ENCODE measurements around the gene PRDM16. TPM values are rescaled to one million over a fixed set of nuclear protein-coding genes. Genes with fewer than 3 reads are reported as not detected.

The PRDM16 gene
- polyA plus RNA-seq, 1 experiment = 0.06 TPM

DNA sequence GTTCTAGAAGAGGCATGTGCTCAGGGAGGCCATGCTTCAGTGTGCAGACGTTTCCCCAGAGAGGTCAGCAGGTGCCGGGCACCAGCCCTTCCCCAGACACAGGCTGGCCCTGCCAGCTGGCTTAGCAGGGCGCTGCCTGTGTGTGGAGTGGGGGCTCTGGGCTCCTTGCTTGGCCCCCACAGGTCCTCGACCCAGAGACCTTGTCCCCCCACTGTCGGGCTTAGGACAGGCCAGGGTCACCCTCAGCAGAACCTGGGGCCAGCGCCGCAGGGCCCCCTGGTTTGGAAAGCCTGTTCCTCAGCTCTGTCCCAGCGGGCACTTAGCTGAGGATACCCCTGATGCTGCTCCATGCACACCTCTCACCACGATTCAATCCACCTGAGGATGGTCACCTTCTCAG is 213.2 kb downstream of the PRDM16 start:
- H3K4me3 ChIP-seq (ENCODE audit: low read depth, low read length) = no peak overlapping the region
- ChIA-PET POLR2A (no interaction called here), CTCF (no interaction called here)
- no peak overlapping the region for H3K27ac ChIP-seq (ENCODE audit: low read depth, low read length)
- no peaks in the 10 kb centered on the region; the same call in 1 of the 2 replicates for H3K9me3 ChIP-seq (ENCODE audit: control insufficient read depth, insufficient read depth, low read length)
- H3K27me3 ChIP-seq (ENCODE audit: control insufficient read depth, insufficient read depth, low read length) = peaks cover 13% of the 10 kb centered on the region
- no peak for DNase-seq (ENCODE audit: low read depth, low spot score)
- TF ChIP-seq, protein P1, sequence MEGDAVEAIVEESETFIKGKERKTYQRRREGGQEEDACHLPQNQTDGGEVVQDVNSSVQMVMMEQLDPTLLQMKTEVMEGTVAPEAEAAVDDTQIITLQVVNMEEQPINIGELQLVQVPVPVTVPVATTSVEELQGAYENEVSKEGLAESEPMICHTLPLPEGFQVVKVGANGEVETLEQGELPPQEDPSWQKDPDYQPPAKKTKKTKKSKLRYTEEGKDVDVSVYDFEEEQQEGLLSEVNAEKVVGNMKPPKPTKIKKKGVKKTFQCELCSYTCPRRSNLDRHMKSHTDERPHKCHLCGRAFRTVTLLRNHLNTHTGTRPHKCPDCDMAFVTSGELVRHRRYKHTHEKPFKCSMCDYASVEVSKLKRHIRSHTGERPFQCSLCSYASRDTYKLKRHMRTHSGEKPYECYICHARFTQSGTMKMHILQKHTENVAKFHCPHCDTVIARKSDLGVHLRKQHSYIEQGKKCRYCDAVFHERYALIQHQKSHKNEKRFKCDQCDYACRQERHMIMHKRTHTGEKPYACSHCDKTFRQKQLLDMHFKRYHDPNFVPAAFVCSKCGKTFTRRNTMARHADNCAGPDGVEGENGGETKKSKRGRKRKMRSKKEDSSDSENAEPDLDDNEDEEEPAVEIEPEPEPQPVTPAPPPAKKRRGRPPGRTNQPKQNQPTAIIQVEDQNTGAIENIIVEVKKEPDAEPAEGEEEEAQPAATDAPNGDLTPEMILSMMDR (IDR thresholded peaks at IDR 0.05; ENCODE audit: low read depth, low read length) = no peak

DNA sequence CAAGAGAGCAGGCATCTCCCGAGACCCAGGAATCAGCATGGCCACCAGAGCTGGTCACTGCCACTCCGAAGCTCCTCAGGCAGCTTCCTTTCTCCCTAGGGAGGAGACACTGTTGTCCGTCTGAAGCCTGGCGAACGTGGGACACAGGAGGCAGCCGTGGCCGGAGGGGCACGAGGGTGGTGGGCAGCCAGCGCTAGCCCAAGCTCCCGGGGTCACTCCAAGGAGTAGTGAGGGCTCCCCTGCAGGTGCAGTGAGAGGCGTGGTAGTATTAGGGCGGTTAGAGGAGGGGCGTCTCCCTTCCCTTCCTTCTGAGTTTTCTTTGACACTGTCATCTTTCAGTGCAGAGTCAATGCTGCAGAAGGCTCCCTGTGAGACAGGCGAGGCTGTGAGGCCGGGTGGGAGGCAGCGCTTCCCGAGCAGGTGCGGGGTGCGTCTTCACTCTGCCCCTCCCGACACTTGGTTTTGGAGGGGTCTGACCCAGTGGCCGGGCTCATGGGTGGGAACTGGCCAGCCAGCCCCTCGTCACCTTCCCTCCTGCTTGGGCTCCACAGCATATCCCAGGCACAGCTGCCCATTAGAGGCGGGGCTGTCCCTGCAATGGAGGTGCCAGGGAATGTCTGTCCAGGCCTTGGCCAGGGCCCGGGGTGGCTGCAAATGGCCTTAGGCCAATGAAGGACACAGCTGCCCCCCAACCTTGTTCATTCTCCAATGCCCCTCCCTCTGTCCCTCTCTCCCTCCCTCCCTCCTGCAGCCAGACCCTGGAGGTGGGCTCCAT is 213.8 kb downstream of the PRDM16 start:
- ChIA-PET CTCF (no interaction called here), POLR2A (no interaction called here)
- no peak for DNase-seq (ENCODE audit: low read depth, low spot score)
- H3K9me3 ChIP-seq (ENCODE audit: control insufficient read depth, insufficient read depth, low read length) = no peaks in the 10 kb centered on the region; the same call in 1 of the 2 replicates
- TF ChIP-seq, protein P1 (IDR thresholded peaks at IDR 0.05; ENCODE audit: low read depth, low read length) = no peak
- H3K27ac ChIP-seq (ENCODE audit: low read depth, low read length) = no peak overlapping the region
- H3K27me3 ChIP-seq (ENCODE audit: control insufficient read depth, insufficient read depth, low read length) = peaks cover 13% of the 10 kb centered on the region
- H3K4me3 ChIP-seq (ENCODE audit: low read depth, low read length) = no peak overlapping the region

DNA sequence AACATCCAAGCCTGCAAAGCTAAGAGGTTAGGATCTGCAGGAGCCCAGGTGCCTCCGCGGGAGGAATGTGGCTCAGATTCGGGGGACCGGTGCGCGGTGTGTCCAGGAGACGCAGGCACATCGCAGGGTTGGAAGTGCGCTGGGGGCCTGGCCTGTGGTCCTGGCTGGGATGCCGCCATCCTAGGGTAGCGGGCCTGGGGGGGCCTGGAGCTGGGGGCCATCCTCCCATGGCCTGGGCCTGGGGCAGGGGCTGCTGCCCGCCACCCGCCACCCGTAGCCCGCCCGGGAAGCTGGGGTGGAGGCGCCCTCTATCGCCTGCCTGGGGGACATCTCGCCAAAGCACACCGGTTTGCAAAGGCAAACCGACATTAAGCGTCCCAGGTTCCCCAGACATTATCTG is 214.8 kb downstream of the PRDM16 start:
- Histone ChIP-seq H3K27ac (ENCODE audit: low read depth, low read length) (no peak overlapping the region), H3K4me3 (ENCODE audit: low read depth, low read length) (no peak overlapping the region), H3K9me3 (ENCODE audit: control insufficient read depth, insufficient read depth, low read length) (no peaks in the 10 kb centered on the region; the same call in 1 of the 2 replicates), H3K27me3 (ENCODE audit: control insufficient read depth, insufficient read depth, low read length) (peaks cover 13% of the 10 kb centered on the region)
- ChIA-PET POLR2A (no interaction called here), CTCF (no interaction called here)
- no peak for DNase-seq (ENCODE audit: low read depth, low spot score)
- TF ChIP-seq, protein P1 (IDR thresholded peaks at IDR 0.05; ENCODE audit: low read depth, low read length) = peak; percentile 46

DNA sequence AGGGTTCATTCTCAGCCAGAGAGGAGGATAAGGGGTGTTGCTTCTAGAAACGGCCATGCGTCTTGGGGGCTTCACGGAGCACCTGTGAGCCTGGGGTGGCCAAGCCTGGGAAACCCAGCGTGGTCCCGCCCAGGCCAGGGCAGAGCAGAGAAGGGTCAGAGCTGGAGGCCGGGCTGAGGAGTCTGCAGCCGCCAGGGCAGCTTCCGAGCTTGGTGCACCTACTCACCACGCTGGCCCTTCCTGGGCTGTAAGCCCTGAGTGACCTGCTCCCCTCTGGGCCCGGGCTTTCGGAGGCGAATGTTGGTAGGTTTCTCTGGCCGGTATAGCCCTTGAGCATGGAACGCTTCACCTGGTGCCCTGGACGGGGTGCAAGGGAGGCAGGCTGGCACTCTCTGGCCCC is 215.7 kb downstream of the PRDM16 start:
- CTCF ChIA-PET = no interaction called here
- no peak overlapping the region for H3K4me3 ChIP-seq (ENCODE audit: low read depth, low read length)

More for the DNA sequence above, 215.7 kb downstream of the PRDM16 start:
- POLR2A ChIA-PET = no interaction called here
- TF ChIP-seq, protein P1 (IDR thresholded peaks at IDR 0.05; ENCODE audit: low read depth, low read length) = no peak
- no peak for DNase-seq (ENCODE audit: low read depth, low spot score)
- Histone ChIP-seq H3K27me3 (ENCODE audit: control insufficient read depth, insufficient read depth, low read length) (peaks cover 13% of the 10 kb centered on the region), H3K27ac (ENCODE audit: low read depth, low read length) (no peak overlapping the region), H3K9me3 (ENCODE audit: control insufficient read depth, insufficient read depth, low read length) (no peaks in the 10 kb centered on the region; the same call in 1 of the 2 replicates)

Measured in AG04450 (cell line).